ENCODE measurements around the gene PACS2. TPM values are rescaled to one million over a fixed set of nuclear protein-coding genes. Genes with fewer than 3 reads are reported as not detected.

PACS2 gene
- total and polyA plus RNA-seq, 4 donors: 5.1 to 21.9 (median 9.8) TPM

DNA sequence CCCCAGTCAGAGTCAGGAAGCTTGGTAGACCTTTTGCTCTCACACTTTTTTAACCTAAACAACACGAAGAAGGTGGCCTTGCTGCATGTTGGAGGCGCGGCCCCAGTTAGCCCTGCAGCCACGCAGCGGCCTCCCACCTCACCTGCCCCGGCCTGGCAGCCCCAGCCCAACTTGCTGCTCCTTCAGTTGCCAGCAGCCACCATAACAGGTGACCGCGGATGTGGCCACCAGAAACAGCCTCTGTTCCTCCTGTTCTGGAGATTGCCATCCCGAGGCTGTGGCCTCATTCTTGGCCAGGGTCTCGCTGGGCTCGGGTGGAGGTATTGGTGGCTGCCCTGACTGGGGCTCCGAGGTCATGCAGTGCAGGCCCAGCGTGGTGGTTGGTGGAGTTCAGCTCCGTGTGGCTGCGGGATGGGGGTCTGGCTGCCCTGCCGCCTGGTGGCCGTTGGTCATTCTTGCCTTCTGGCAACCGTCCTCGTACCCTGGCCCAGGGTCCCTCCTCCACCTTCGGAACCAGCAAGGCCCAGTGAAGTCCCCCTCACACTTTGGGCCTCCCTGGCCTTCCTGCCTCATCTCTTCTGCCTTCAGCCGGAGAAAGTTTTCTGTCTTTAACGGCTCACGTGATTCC lies 63.1 kb downstream of the PACS2 start:
- no peak for TF ChIP-seq FOXA1 (IDR thresholded peaks at IDR 0.05)
- Histone ChIP-seq H3K9me3 (ENCODE audit: control insufficient read depth in 4 of 4, low read length in 3 of 4) (no peaks in the 10 kb centered on the region), H3K4me1 (ENCODE audit: control insufficient read depth in 4 of 4, insufficient read depth in 4 of 4, low read length in 3 of 4) (no peaks in the 10 kb centered on the region), H3K9ac (ENCODE audit: low read depth in 1 of 2, low read length in 2 of 2) (no peak overlapping the region), H3K27ac (ENCODE audit: low read depth in 1 of 2, low read length in 2 of 2) (no peak overlapping the region), H3K4me3 (ENCODE audit: low read depth in 1 of 3, low read length in 3 of 3) (no peak overlapping the region), H3K27me3 (ENCODE audit: control insufficient read depth in 4 of 4, insufficient read depth in 4 of 4, low read length in 3 of 4) (no peaks in the 10 kb centered on the region), H3K36me3 (ENCODE audit: control insufficient read depth in 4 of 4, insufficient read depth in 3 of 4, low read depth in 1 of 4, low read length in 3 of 4) (peaks cover 0 to 4% (median 2%) of the 10 kb centered on the region in 4 donors)
- WGBS: 93% methylated on average over 23 of the region's 23 CpGs
- DNase-seq (ENCODE audit: low spot score): no peak

DNA sequence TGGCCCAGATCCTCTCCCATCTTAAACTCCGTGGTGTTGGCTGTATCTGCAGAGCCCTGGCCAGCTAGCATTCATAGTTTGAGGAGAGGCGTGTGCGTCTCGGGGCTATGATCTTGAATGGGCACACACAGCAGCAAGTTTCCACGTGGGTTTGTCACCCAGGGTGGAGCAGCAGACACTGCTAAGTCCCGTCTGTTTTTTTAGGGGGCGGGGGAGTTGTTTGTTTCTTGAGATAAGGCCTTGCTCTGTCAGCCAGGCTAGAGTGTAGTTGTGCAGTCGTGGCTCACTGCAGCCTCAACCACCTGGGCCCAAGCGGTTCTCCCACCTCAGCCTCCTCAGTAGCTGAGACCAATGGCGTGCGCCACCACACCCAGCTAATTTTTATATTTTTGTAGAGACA lies 63.7 kb downstream of the PACS2 start:
- Histone ChIP-seq H3K9me3 (ENCODE audit: control insufficient read depth in 4 of 4, low read length in 3 of 4) (no peaks in the 10 kb centered on the region), H3K4me3 (ENCODE audit: low read depth in 1 of 3, low read length in 3 of 3) (no peak overlapping the region), H3K27ac (ENCODE audit: low read depth in 1 of 2, low read length in 2 of 2) (no peak overlapping the region), H3K9ac (ENCODE audit: low read depth in 1 of 2, low read length in 2 of 2) (no peak overlapping the region), H3K4me1 (ENCODE audit: control insufficient read depth in 4 of 4, insufficient read depth in 4 of 4, low read length in 3 of 4) (no peaks in the 10 kb centered on the region), H3K27me3 (ENCODE audit: control insufficient read depth in 4 of 4, insufficient read depth in 4 of 4, low read length in 3 of 4) (no peaks in the 10 kb centered on the region), H3K36me3 (ENCODE audit: control insufficient read depth in 4 of 4, insufficient read depth in 3 of 4, low read depth in 1 of 4, low read length in 3 of 4) (peaks cover 0 to 8% (median 4%) of the 10 kb centered on the region in 4 donors)
- no peak for DNase-seq (ENCODE audit: low spot score)
- TF ChIP-seq, protein P1, sequence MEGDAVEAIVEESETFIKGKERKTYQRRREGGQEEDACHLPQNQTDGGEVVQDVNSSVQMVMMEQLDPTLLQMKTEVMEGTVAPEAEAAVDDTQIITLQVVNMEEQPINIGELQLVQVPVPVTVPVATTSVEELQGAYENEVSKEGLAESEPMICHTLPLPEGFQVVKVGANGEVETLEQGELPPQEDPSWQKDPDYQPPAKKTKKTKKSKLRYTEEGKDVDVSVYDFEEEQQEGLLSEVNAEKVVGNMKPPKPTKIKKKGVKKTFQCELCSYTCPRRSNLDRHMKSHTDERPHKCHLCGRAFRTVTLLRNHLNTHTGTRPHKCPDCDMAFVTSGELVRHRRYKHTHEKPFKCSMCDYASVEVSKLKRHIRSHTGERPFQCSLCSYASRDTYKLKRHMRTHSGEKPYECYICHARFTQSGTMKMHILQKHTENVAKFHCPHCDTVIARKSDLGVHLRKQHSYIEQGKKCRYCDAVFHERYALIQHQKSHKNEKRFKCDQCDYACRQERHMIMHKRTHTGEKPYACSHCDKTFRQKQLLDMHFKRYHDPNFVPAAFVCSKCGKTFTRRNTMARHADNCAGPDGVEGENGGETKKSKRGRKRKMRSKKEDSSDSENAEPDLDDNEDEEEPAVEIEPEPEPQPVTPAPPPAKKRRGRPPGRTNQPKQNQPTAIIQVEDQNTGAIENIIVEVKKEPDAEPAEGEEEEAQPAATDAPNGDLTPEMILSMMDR (IDR thresholded peaks at IDR 0.05; ENCODE audit: low read depth, low read length, missing input control): no peak
- 82% methylated on average over 11 of the region's 11 CpGs for WGBS

DNA sequence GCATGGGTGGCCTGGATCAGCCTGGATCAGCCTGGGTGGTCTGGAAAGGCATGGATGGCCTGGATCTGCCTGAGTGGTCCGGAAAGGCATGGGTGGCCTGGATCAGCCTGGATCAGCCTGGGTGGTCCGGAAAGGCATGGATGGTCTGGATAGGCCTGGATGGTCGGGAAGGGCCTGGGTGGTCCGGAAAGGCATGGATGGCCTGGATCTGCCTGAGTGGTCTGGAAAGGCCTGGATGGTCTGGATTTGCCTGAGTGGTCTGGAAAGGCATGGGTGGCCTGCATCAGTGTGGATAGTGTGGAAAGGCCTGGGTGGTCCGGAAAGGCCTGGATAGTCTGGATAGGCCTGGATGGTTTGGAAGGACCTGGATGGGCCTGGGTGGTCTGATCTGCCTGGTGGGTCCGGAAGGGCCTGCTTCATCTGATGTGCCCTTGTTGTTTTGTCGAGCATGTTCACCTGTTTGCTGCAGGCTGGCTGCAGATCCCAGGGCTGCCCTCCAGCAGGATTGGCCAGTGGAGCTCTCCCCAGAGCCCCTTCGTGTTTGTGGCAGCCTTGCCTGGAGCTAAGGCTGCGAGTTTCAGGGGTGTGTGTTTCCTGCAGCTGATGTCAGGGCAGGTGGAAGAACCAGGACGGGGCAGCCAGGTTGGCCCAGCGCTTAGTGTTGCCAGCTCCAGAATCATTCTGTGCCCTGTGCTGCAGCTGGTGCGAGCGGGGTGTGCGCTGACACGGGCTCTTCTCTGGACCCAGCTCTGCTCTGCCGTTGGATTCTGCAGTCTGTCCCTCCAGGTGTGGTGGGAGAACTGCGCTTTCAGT lies 64.5 kb downstream of the PACS2 start:
- TF ChIP-seq, protein P2, sequence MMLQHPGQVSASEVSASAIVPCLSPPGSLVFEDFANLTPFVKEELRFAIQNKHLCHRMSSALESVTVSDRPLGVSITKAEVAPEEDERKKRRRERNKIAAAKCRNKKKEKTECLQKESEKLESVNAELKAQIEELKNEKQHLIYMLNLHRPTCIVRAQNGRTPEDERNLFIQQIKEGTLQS (IDR thresholded peaks at IDR 0.05): no peak
- no peak for TF ChIP-seq JUND (IDR thresholded peaks at IDR 0.05)
- TF ChIP-seq, protein P3, sequence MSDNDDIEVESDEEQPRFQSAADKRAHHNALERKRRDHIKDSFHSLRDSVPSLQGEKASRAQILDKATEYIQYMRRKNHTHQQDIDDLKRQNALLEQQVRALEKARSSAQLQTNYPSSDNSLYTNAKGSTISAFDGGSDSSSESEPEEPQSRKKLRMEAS (IDR thresholded peaks at IDR 0.05): no peak
- TF ChIP-seq, protein P4, sequence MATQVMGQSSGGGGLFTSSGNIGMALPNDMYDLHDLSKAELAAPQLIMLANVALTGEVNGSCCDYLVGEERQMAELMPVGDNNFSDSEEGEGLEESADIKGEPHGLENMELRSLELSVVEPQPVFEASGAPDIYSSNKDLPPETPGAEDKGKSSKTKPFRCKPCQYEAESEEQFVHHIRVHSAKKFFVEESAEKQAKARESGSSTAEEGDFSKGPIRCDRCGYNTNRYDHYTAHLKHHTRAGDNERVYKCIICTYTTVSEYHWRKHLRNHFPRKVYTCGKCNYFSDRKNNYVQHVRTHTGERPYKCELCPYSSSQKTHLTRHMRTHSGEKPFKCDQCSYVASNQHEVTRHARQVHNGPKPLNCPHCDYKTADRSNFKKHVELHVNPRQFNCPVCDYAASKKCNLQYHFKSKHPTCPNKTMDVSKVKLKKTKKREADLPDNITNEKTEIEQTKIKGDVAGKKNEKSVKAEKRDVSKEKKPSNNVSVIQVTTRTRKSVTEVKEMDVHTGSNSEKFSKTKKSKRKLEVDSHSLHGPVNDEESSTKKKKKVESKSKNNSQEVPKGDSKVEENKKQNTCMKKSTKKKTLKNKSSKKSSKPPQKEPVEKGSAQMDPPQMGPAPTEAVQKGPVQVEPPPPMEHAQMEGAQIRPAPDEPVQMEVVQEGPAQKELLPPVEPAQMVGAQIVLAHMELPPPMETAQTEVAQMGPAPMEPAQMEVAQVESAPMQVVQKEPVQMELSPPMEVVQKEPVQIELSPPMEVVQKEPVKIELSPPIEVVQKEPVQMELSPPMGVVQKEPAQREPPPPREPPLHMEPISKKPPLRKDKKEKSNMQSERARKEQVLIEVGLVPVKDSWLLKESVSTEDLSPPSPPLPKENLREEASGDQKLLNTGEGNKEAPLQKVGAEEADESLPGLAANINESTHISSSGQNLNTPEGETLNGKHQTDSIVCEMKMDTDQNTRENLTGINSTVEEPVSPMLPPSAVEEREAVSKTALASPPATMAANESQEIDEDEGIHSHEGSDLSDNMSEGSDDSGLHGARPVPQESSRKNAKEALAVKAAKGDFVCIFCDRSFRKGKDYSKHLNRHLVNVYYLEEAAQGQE (IDR thresholded peaks at IDR 0.05): no peak
- Histone ChIP-seq H3K4me1 (ENCODE audit: control insufficient read depth in 4 of 4, insufficient read depth in 4 of 4, low read length in 3 of 4) (no peaks in the 10 kb centered on the region), H3K9me3 (ENCODE audit: control insufficient read depth in 4 of 4, low read length in 3 of 4) (no peaks in the 10 kb centered on the region), H3K9ac (ENCODE audit: low read depth in 1 of 2, low read length in 2 of 2) (no peak overlapping the region), H3K27ac (ENCODE audit: low read depth in 1 of 2, low read length in 2 of 2) (no peak overlapping the region), H3K27me3 (ENCODE audit: control insufficient read depth in 4 of 4, insufficient read depth in 4 of 4, low read length in 3 of 4) (no peaks in the 10 kb centered on the region), H3K36me3 (ENCODE audit: control insufficient read depth in 4 of 4, insufficient read depth in 3 of 4, low read depth in 1 of 4, low read length in 3 of 4) (peaks cover 0 to 10% (median 4%) of the 10 kb centered on the region in 4 donors), H3K4me3 (ENCODE audit: low read depth in 1 of 3, low read length in 3 of 3) (no peak overlapping the region)
- DNase-seq (ENCODE audit: low spot score): no peak
- WGBS: 95% methylated on average over 17 of the region's 17 CpGs
